Measurements from ENCODE around the gene C6orf132. TPM values are rescaled to one million over a fixed set of nuclear protein-coding genes. Genes with fewer than 3 reads are reported as not detected.

C6orf132 gene
- total and polyA plus RNA-seq, 10 of the 15 experiments (the other 5 are each of a cell fraction or from before 2014, with no cell fraction given) = 0.04 to 0.05 TPM; not detected in 8

DNA sequence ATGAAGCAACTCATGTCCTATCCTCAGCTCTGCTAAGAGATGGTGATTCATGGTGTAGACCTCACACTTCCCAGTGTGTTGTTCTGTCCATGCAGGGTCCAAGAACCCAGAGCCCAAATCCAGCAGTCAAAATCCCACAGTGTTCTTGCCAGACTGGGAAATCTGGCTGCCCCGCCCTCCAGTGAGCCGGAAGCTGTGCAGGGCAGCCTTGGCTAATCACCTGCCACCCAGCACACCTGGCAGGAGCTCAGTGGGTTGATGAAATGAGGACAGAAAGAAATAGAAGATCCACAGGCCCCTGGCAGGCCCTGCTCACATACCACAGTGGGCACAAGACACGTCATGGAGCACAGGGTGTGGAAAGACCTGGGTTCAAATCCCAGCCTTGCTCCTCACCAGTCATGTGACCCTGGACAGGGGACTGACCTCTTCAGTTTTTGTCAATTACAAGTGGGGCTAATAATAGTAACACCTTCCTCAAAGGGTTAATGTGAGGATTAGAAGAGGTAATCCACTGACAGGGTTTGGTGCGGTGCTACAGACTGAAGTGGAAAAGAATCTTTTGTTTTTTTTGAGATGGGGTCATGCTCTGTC, 17.1 kb upstream of the C6orf132 start (continued):
- no peak for TF ChIP-seq CHD4 (IDR thresholded peaks at IDR 0.05)
- no peak for TF ChIP-seq YY1 (IDR thresholded peaks at IDR 0.05; ENCODE audit: low read depth, low read length)
- TF ChIP-seq NFIC (IDR thresholded peaks at IDR 0.05; ENCODE audit: low read depth, low read length) = no peak

DNA sequence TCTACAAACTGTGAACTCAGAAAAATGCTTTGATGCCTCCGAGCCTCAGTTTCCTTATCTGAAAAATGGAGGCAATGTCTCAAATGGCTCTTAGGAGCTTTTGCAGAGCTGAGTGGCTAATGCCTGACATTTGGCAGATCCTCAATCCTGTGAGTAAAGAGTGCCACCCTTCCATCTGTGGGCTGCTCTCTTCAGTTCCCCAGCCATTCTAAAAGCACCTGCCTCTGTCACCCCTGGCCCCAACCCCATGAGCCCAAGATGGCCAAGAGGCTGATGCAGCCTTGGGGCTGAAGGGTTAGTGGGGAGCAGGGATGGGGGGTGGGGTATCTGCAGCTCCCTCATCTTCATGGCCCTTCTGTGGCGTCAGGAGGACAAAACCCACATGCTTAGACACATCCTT, 16.2 kb upstream of the C6orf132 start:
- Histone ChIP-seq H2AFZ (ENCODE audit: control insufficient read depth, low read depth, low read length) (no peak overlapping the region), H3K9ac (ENCODE audit: control insufficient read depth, insufficient read depth, low read length) (no peak overlapping the region), H3K27ac (ENCODE audit: control insufficient read depth, insufficient read depth) (no peak overlapping the region), H3K79me2 (ENCODE audit: control insufficient read depth, insufficient read depth, low read length) (no peaks in the 10 kb centered on the region), H3K4me1 (ENCODE audit: control insufficient read depth, insufficient read depth, low read length) (no peaks in the 10 kb centered on the region), H3K27me3 (replicated peaks in 1 of 2; ENCODE audit: control insufficient read depth in 2 of 2, insufficient read depth in 2 of 2, low read length in 1 of 2) (peaks cover 0 to 4% of the 10 kb centered on the region in 2 experiments; a peak in 2 of 4 replicates), H3K9me3 (replicated peaks; ENCODE audit: control insufficient read depth, insufficient read depth, low read length) (no peaks in the 10 kb centered on the region), H3K4me2 (ENCODE audit: control insufficient read depth, insufficient read depth) (no peak overlapping the region), H3K36me3 (ENCODE audit: control insufficient read depth in 2 of 2, insufficient read depth in 2 of 2, low read length in 1 of 2) (no peaks in the 10 kb centered on the region), H4K20me1 (ENCODE audit: control insufficient read depth, insufficient read depth) (no peaks in the 10 kb centered on the region), H3K4me3 (no peak overlapping the region)
- POLR2A ChIA-PET = no interaction called here
- in situ Hi-C loops (cut with MboI) (no loop called here), intact Hi-C loops (cut with micrococcal nuclease; ENCODE audit: unreplicated experiment) (no loop called here)
- DNase-seq (ENCODE audit: low read depth, low spot score) = no peak
- RAD21 ChIA-PET (ENCODE audit: unreplicated experiment) = no interaction called here
- BruUV-seq (replicated peaks) = no TSS peak
- WGBS (ENCODE audit: insufficient coverage, insufficient replicate concordance, low lambda C conversion rate, missing lambda C conversion rate) = 0% methylated on average over 2 of the region's 2 CpGs
- SMC1A ChIA-PET (ENCODE audit: uncharacterized antibody, unreplicated experiment) = no interaction called here
- FAIRE-seq = no peak
- CTCF ChIA-PET = no interaction called here
- ATAC-seq = no peak
- TF ChIP-seq, protein P1, sequence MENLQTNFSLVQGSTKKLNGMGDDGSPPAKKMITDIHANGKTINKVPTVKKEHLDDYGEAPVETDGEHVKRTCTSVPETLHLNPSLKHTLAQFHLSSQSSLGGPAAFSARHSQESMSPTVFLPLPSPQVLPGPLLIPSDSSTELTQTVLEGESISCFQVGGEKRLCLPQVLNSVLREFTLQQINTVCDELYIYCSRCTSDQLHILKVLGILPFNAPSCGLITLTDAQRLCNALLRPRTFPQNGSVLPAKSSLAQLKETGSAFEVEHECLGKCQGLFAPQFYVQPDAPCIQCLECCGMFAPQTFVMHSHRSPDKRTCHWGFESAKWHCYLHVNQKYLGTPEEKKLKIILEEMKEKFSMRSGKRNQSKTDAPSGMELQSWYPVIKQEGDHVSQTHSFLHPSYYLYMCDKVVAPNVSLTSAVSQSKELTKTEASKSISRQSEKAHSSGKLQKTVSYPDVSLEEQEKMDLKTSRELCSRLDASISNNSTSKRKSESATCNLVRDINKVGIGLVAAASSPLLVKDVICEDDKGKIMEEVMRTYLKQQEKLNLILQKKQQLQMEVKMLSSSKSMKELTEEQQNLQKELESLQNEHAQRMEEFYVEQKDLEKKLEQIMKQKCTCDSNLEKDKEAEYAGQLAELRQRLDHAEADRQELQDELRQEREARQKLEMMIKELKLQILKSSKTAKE (IDR thresholded peaks at IDR 0.05; ENCODE audit: low read depth, poor library complexity, severe bottlenecking) = no peak
- TF ChIP-seq TCF12 (IDR thresholded peaks at IDR 0.05; ENCODE audit: low read depth, low read length) (no peak), SUPT20H (IDR thresholded peaks at IDR 0.05; ENCODE audit: borderline replicate concordance, control insufficient read depth, low read depth, low read length) (no peak), SIN3A (IDR thresholded peaks at IDR 0.05; ENCODE audit: low read depth, low read length) (no peak), NR2C2 (IDR thresholded peaks at IDR 0.05; ENCODE audit: borderline replicate concordance, control insufficient read depth, insufficient read length, low read depth) (no peak), ASH2L (IDR thresholded peaks at IDR 0.05; ENCODE audit: borderline replicate concordance, low read depth) (no peak), MXI1 (IDR thresholded peaks at IDR 0.05; ENCODE audit: low read depth, low read length) (no peak), TARDBP (IDR thresholded peaks at IDR 0.05; ENCODE audit: borderline replicate concordance) (no peak)
- TF ChIP-seq, protein P2, sequence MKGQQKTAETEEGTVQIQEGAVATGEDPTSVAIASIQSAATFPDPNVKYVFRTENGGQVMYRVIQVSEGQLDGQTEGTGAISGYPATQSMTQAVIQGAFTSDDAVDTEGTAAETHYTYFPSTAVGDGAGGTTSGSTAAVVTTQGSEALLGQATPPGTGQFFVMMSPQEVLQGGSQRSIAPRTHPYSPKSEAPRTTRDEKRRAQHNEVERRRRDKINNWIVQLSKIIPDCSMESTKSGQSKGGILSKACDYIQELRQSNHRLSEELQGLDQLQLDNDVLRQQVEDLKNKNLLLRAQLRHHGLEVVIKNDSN (IDR thresholded peaks at IDR 0.05; ENCODE audit: borderline replicate concordance, extremely low read length, insufficient read depth, low read depth, low read length) = no peak

All from GM12878 (cell line).